SK-MEL-5 (cell line): ENCODE measurements around the gene RHBDD1. TPM values are rescaled to one million over a fixed set of nuclear protein-coding genes. Genes with fewer than 3 reads are reported as not detected.

Experiments
- DNase-seq: peaks from one replicate; pipeline ENCODE4 v3.0.0-alpha.2; 2016; ENCODE audit warnings: low read depth, low spot score
- in situ Hi-C: cut with HindIII; loops from 2 replicates; pipeline ENCODE4 v1.10.0; 2016; ENCODE audit warnings: low sequenced_read_pairs, high pct_unique_total_duplicates, low pct_unique_long_range_greater_than_20kb
- total RNA-seq: library from RNA; depleted of rRNA; stranded (reverse); fragments of >200 nt; shearing (Covaris generic); gene quantifications from 2 replicates; pipeline ENCODE4 v1.2.3, GENCODE V29; 2014

The RHBDD1 gene
- total RNA-seq, 1 experiment from 2014 or later, result 13.4 TPM

- DNase-seq, result peak; percentile 68
- in situ Hi-C loops, result no loop called here
Observed at GRCh38 chr2:226869371-226869770, 33.5 kb downstream of the RHBDD1 start.

DNA sequence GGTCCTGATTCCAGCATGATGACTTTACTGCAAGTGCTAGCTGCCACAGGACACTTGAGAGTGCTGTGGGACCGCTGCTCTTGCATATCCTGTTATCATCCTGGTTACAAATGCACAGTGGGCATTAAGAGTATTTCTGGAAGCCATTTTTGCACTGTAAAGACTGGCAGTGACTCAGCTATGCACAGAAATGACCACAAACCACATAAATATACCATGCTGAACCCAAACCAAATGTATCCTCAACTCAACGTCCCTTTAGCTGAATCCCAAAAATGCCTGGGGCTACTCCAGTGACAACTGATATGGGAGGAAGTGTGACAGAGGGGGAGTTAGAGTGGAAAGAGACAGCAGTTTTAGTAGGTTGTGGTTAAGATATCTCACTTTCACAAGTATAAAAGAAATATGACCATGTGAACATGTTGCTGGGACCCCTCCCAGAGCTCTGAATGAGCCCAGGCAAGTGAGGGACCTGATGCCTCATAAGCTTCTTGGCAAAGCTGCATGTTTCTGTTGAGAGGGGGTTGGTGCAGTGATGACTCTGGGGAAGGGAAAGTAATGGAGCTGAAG is 37.3 kb downstream of the RHBDD1 start:
- DNase-seq, result no peak

DNA sequence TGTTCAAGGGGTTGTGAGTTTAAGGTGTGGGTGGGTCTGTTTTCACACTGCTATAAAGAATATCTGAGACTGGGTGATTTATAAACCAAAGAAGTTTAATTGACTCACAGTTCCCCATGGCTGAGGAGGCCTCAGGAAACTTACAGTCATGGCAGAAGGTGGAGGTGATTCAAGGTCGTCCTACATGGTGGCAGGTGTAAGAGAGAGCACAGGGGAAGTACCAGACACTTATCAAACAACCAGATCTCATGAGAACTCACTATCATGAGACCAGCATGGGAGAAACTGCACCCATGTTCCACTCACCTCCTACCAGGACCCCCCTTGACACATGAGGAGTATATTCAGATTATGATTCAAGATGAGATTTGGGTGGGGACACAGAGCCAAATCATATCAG is 38.0 kb downstream of the RHBDD1 start:
- in situ Hi-C loops, result no loop called here
- no peak for DNase-seq

More for the DNA sequence above, 37.3 kb downstream of the RHBDD1 start:
- in situ Hi-C loops, result no loop called here

DNA sequence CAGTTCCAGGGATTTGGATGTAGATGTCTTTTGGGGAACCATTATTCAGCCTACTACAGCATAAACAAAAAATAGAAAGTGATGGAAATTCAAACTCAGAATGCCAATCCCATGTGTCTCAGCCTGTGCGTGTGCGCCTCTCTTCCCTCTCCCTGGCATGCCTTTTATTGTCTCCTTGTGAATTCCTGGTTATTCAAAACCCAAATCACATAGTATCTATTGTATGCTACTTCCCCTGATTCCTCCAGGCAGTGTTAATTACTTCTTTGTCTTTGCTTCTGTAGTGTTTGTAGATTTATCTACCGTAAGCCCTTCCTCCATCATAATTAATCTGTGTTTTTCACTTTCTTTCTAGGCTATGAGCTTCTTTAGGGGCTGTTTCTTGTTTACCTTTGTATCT is 38.9 kb downstream of the RHBDD1 start:
- in situ Hi-C loops, result no loop called here
- no peak for DNase-seq

DNA sequence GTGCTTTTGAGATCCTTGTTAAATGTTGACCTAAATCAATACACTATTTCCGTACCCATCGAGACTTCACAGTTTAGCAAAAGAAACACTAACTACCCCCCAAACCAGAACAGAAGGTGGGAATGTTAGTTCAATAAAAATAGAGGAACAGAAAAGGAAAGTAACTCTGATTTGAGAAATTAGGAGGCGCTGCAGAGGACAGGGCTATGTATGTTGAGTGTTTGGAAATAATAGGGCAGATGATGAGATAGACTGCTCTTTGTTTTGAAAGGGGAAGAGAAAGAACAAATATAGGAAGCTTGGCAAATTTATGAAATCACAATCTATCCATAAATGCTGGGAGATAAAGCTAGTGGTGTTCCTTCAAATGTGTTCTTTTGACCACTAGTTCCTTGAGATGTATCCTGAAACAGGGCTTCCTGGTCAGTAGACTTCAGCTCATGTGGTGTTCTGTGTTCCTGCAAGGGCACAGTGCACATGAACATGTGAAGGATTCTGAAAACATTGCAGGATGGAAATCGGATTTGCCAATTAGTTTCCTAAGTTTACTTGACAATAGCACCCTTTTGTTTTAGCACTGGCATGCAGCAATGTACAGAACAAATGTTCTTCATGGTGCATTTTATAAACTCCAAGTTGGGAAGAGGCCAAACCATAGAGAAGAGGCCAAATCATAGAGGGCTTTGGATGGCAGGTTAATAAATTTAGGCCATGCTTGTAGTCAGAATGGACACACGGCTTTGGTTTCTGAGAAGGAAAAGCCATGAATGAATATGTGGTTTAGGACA is 39.8 kb downstream of the RHBDD1 start:
- in situ Hi-C loops, result no loop called here
- DNase-seq, result no peak

DNA sequence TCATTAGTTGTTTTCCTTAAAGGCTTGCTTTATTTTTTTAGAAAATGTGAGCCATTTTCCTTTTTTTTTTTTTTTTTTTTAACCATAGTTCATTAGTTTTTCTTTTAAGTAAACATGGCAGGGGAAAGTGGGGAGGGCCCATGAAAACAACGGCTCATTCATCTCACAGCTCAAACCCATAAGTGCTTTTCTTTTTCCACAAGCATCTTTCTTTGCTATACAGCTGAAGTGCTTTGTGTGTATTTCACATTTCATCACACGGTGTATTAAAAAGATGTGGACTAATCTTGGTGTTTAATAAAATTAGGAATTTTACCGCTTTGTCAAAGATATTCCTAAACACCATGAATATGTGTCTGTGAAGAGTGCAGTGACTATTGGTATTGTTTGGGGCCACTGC is 41.6 kb downstream of the RHBDD1 start:
- in situ Hi-C loops, result no loop called here
- DNase-seq, result no peak

DNA sequence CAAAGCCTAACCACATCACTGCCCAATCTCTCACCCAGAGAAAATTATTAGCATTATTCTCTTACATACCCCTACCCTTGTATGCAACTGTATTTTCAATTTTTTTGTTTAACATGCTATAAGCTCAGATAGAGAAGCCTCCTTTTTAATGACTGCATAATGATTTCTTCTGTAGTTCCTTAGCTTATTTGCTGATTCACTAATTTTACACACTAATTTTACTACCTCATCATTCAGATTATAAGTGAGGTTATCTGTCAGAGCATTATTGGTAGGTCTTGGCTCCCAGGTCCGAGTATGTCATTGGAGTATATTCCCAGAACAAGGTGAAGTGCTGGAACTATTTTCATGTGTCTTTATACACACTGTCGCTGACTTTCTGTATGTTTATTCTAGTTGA is 45.4 kb downstream of the RHBDD1 start:
- no peak for DNase-seq
- in situ Hi-C loops, result no loop called here

GRCh38 chr2:226882606-226883005 is 46.8 kb downstream of the RHBDD1 start:
- in situ Hi-C loops, result no loop called here
- no peak for DNase-seq

DNA sequence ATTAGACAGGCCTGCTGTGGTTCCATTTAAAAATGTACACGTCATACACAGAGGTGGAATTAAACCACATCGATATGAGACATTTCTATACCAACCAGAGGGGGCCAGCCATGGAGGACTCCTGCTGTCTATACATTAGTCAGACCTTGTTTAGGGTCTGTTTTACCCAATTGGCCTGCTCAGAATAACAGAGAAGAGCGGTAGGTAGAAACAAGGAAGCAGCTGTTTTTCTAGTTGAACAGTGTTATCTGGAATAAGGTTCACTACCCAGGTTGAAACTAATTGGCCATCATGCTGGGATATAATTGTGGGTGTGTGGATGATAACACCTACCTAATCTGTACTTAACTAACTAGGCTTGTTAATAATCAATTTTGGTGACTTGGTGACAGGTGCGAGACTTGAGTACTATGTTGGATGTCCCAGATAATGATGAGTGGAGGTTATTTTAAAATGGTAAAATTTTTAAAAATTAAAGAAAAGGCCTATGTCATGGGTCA is 47.5 kb downstream of the RHBDD1 start:
- no peak for DNase-seq
- in situ Hi-C loops, result no loop called here

GRCh38 chr2:226884166-226884565 is 48.3 kb downstream of the RHBDD1 start:
- no peak for DNase-seq
- in situ Hi-C loops, result no loop called here

GRCh38 chr2:226885769-226886435 is 50.0 kb downstream of the RHBDD1 start:
- no peak for DNase-seq
- in situ Hi-C loops, result no loop called here

DNA sequence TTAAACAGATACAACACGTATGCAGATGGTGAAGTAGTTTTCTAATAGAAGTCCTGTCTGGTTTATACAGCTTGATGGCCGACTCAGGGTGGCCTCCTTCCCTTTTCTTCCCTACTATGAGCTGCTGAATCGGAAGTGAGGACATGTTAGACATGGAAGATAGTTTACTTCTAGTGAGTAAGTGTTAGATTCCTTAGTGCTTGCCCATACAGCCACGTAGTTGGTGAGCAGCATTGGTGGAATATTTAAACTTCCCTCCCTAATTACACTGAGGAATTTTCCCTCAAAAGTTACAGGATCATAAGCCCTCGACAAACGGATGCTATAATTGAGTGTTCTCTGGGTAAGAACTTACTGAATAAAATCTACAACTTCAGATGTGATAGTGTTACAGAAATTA is 52.1 kb downstream of the RHBDD1 start:
- in situ Hi-C loops, result no loop called here
- no peak for DNase-seq

GRCh38 chr2:226888378-226888965 is 52.6 kb downstream of the RHBDD1 start:
- in situ Hi-C loops, result no loop called here
- DNase-seq, result no peak

DNA sequence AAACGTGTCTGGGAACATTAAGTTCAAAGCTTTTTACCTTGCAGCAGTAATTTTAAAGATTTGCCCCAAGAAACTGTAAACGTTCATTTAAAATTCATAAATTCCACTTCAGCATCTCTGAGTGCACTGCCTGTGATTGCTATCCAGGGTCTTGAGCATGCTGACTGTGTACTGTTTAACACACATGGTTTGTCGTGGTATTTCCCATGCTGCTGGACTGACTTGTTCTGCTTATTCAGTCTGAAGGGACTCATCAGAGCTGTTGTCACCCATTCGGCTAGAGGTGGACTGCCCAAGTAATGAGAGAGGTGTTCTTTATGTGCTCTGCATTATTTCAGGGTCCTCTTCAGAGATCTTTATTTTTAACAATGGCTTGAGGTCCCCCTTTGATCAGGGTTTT is 53.1 kb downstream of the RHBDD1 start:
- in situ Hi-C loops, result no loop called here
- DNase-seq, result no peak

GRCh38 chr2:226890286-226890685 is 54.4 kb downstream of the RHBDD1 start:
- in situ Hi-C loops, result no loop called here
- no peak for DNase-seq

DNA sequence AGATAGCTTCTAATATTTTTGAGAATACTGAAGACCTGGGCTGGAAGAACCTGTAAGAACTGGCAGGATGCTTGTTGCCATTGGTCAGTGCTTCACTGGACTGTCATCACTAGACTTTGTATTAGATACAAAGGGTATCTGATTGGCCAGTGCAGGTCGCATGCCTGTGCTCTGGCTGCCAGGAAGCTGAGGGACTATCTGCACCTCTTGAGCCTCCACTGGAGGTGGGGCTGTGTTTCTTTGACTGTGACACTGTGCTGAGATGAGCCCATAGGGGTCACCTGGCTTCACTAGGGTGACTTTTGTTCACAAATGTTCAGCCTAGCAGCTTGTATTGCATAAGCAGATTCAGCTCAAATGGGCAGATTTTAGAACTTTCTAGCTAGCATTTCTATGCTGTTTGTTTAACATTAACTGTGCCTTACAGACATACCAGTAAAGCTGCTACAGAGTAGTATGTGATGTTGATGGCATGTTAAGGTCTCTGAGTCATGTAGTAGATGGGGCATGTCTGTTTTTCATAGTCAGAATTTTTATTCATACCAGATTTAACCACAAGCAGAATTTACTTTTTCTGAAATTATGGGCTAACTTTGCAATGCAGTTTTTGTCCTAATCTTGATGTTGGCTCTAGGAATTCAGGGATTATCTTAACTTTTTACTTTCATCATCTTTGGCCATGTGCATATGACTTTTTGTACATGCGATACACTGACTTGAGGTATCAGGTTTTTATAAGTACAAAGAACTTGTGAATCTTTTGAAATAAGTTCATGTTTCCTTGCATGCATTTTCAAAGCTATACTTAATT is 56.1 kb downstream of the RHBDD1 start:
- in situ Hi-C loops, result no loop called here
- no peak for DNase-seq

GRCh38 chr2:226892729-226893128 is 56.9 kb downstream of the RHBDD1 start:
- in situ Hi-C loops, result no loop called here
- no peak for DNase-seq

DNA sequence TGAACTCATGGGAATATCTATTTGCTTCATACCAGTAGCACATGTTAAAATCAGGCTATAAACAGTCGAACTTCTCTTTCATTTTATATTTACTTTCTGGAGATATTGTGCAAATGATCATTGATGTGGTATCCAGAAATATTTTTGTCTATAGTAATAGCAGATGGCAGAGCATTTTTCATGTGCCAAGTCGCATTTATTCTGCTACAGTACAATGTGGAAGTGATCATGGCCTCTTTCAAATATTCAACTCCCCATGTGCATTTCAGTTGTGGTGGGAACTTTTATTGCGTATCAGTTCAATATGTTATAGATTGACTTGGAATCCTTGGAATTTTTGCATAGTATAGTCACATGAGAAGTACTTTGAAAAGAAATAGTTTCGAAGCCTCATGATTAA is 57.4 kb downstream of the RHBDD1 start:
- DNase-seq, result no peak
- in situ Hi-C loops, result no loop called here
